Activated naive CD8-positive, alpha-beta T cell (primary cell): ENCODE measurements around the gene HPX.
A peak's percentile ranks its signal among the peaks of the same experiment; 100 is the strongest.

ENCODE experiments used
- H3K27ac Mint-ChIP-seq: one replicate; pipeline ENCODE4 v1.8.0; 2021; ENCODE audit warnings: mixed read lengths
- H3K27me3 Mint-ChIP-seq: one replicate; pipeline ENCODE4 v1.8.0; 2021; ENCODE audit warnings: mixed read lengths
- H3K36me3 Mint-ChIP-seq: one replicate; pipeline ENCODE4 v1.8.0; 2021; ENCODE audit warnings: mixed read lengths
- H3K4me1 Mint-ChIP-seq: one replicate; pipeline ENCODE4 v1.8.0; 2021; ENCODE audit warnings: low read depth, mixed read lengths
- H3K4me3 Mint-ChIP-seq: one replicate; pipeline ENCODE4 v1.8.0; 2021; ENCODE audit warnings: mild to moderate bottlenecking, mixed read lengths
- H3K9me3 Mint-ChIP-seq: one replicate; pipeline ENCODE4 v1.8.0; 2021; ENCODE audit warnings: low read depth, mixed read lengths

Gene HPX

GRCh38 chr11:6411594-6412031 lies 29.2 kb downstream of the HPX start:
- no peaks in the 10 kb centered on the region for H3K27me3 Mint-ChIP-seq
- H3K27ac Mint-ChIP-seq: peak overlapping the region; percentile 47
- peaks cover 3% of the 10 kb centered on the region for H3K36me3 Mint-ChIP-seq
- H3K9me3 Mint-ChIP-seq: no peaks in the 10 kb centered on the region
- H3K4me1 Mint-ChIP-seq: peaks cover 50% of the 10 kb centered on the region
- no peak overlapping the region for H3K4me3 Mint-ChIP-seq

- H3K4me3 Mint-ChIP-seq: no peak overlapping the region
- peaks cover 3% of the 10 kb centered on the region for H3K36me3 Mint-ChIP-seq
- H3K27ac Mint-ChIP-seq: no peak overlapping the region
- H3K27me3 Mint-ChIP-seq: no peaks in the 10 kb centered on the region
- no peaks in the 10 kb centered on the region for H3K9me3 Mint-ChIP-seq
- peaks cover 58% of the 10 kb centered on the region for H3K4me1 Mint-ChIP-seq
Measured at GRCh38 chr11:6410695-6411430, 29.9 kb downstream of the HPX start.

- Mint-ChIP-seq H3K27me3 (no peaks in the 10 kb centered on the region), H3K4me1 (peaks cover 81% of the 10 kb centered on the region), H3K9me3 (no peaks in the 10 kb centered on the region), H3K36me3 (peaks cover 6% of the 10 kb centered on the region), H3K4me3 (peak overlapping the region; percentile 38), H3K27ac (peak overlapping the region; percentile 51)
Measured at GRCh38 chr11:6406370-6406769, 34.4 kb downstream of the HPX start.

- no peaks in the 10 kb centered on the region for H3K27me3 Mint-ChIP-seq
- H3K4me1 Mint-ChIP-seq: peaks cover 83% of the 10 kb centered on the region
- peak overlapping the region; percentile 51 for H3K27ac Mint-ChIP-seq
- peak overlapping the region; percentile 38 for H3K4me3 Mint-ChIP-seq
- no peaks in the 10 kb centered on the region for H3K9me3 Mint-ChIP-seq
- H3K36me3 Mint-ChIP-seq: peaks cover 8% of the 10 kb centered on the region
Measured at GRCh38 chr11:6405846-6406245, 34.9 kb downstream of the HPX start.

GRCh38 chr11:6405052-6405667 lies 35.6 kb downstream of the HPX start:
- no peaks in the 10 kb centered on the region for H3K27me3 Mint-ChIP-seq
- no peaks in the 10 kb centered on the region for H3K9me3 Mint-ChIP-seq
- H3K36me3 Mint-ChIP-seq: peaks cover 8% of the 10 kb centered on the region
- H3K4me3 Mint-ChIP-seq: no peak overlapping the region
- H3K4me1 Mint-ChIP-seq: peaks cover 86% of the 10 kb centered on the region
- H3K27ac Mint-ChIP-seq: no peak overlapping the region

GRCh38 chr11:6404342-6405051 lies 36.3 kb downstream of the HPX start:
- Mint-ChIP-seq H3K4me1 (peaks cover 85% of the 10 kb centered on the region), H3K4me3 (peak overlapping the region; percentile 72), H3K36me3 (peaks cover 13% of the 10 kb centered on the region), H3K27me3 (no peaks in the 10 kb centered on the region), H3K27ac (peak overlapping the region; percentile 61), H3K9me3 (no peaks in the 10 kb centered on the region)

- Mint-ChIP-seq H3K36me3 (peaks cover 20% of the 10 kb centered on the region), H3K4me3 (peak overlapping the region; percentile 87), H3K27ac (peak overlapping the region; percentile 61), H3K27me3 (no peaks in the 10 kb centered on the region), H3K4me1 (peaks cover 87% of the 10 kb centered on the region), H3K9me3 (no peaks in the 10 kb centered on the region)
Measured at GRCh38 chr11:6403539-6403938, 37.2 kb downstream of the HPX start.

- H3K4me3 Mint-ChIP-seq: peak overlapping the region; percentile 87
- no peaks in the 10 kb centered on the region for H3K9me3 Mint-ChIP-seq
- peak overlapping the region; percentile 94 for H3K27ac Mint-ChIP-seq
- H3K4me1 Mint-ChIP-seq: peaks cover 91% of the 10 kb centered on the region
- peaks cover 23% of the 10 kb centered on the region for H3K36me3 Mint-ChIP-seq
- no peaks in the 10 kb centered on the region for H3K27me3 Mint-ChIP-seq
Measured at GRCh38 chr11:6402561-6402981, 38.2 kb downstream of the HPX start.

GRCh38 chr11:6402061-6402470 lies 38.7 kb downstream of the HPX start:
- Mint-ChIP-seq H3K27me3 (no peaks in the 10 kb centered on the region), H3K27ac (peak overlapping the region; percentile 94), H3K4me1 (peaks cover 86% of the 10 kb centered on the region), H3K36me3 (peaks cover 23% of the 10 kb centered on the region), H3K4me3 (peak overlapping the region; percentile 87), H3K9me3 (no peaks in the 10 kb centered on the region)

GRCh38 chr11:6401464-6401863 lies 39.3 kb downstream of the HPX start:
- no peak overlapping the region for H3K4me3 Mint-ChIP-seq
- H3K27ac Mint-ChIP-seq: peak overlapping the region; percentile 94
- H3K9me3 Mint-ChIP-seq: no peaks in the 10 kb centered on the region
- no peaks in the 10 kb centered on the region for H3K27me3 Mint-ChIP-seq
- H3K36me3 Mint-ChIP-seq: peaks cover 23% of the 10 kb centered on the region
- H3K4me1 Mint-ChIP-seq: peaks cover 81% of the 10 kb centered on the region

- Mint-ChIP-seq H3K36me3 (peaks cover 26% of the 10 kb centered on the region), H3K27me3 (no peaks in the 10 kb centered on the region), H3K9me3 (no peaks in the 10 kb centered on the region), H3K4me3 (peak overlapping the region; percentile 33), H3K27ac (peak overlapping the region; percentile 43), H3K4me1 (peaks cover 81% of the 10 kb centered on the region)
Measured at GRCh38 chr11:6400431-6401345, 40.1 kb downstream of the HPX start.

- Mint-ChIP-seq H3K4me3 (no peak overlapping the region), H3K9me3 (no peaks in the 10 kb centered on the region), H3K27me3 (no peaks in the 10 kb centered on the region), H3K4me1 (peaks cover 77% of the 10 kb centered on the region), H3K27ac (no peak overlapping the region), H3K36me3 (peaks cover 28% of the 10 kb centered on the region)
Measured at GRCh38 chr11:6397636-6398035, 43.2 kb downstream of the HPX start.

- Mint-ChIP-seq H3K27me3 (no peaks in the 10 kb centered on the region), H3K4me3 (no peak overlapping the region), H3K27ac (no peak overlapping the region), H3K9me3 (no peaks in the 10 kb centered on the region), H3K4me1 (peaks cover 75% of the 10 kb centered on the region), H3K36me3 (peaks cover 25% of the 10 kb centered on the region)
Measured at GRCh38 chr11:6397156-6397555, 43.6 kb downstream of the HPX start.

GRCh38 chr11:6395470-6396060 lies 45.2 kb downstream of the HPX start:
- no peaks in the 10 kb centered on the region for H3K9me3 Mint-ChIP-seq
- H3K4me1 Mint-ChIP-seq: peaks cover 72% of the 10 kb centered on the region
- H3K36me3 Mint-ChIP-seq: peaks cover 23% of the 10 kb centered on the region
- H3K27me3 Mint-ChIP-seq: no peaks in the 10 kb centered on the region
- H3K4me3 Mint-ChIP-seq: no peak overlapping the region
- peak overlapping the region; percentile 34 for H3K27ac Mint-ChIP-seq
